DND-41 (cell line): ENCODE data around the gene MAPKBP1.

Source experiments
- ATAC-seq: fragments of 200-7000 bp; cut with Tn5 transposase; 3 replicates; pipeline ENCODE4 v1.9.1; 2021; ENCODE audit warnings: low read depth; ENCODE audit not compliant: insufficient read depth
- DNase-seq: peaks from one replicate; pipeline ENCODE4 v3.0.0-alpha.2; 2020
- H2AFZ ChIP-seq: 2 replicates; pipeline ENCODE4 v1.6.0; 2012; ENCODE audit warnings: low read depth, low read length
- H3K27ac ChIP-seq: 2 replicates; pipeline ENCODE4 v1.5.1; 2012; ENCODE audit warnings: low read length, inconsistent platforms
- H3K27me3 ChIP-seq: fragments of 200-600 bp; sonication (generic); 2 replicates; pipeline ENCODE4 v1.6.0; 2012; ENCODE audit warnings: low read length, mild to moderate bottlenecking, inconsistent platforms; ENCODE audit not compliant: insufficient read depth, poor library complexity
- H3K36me3 ChIP-seq: 2 replicates; pipeline ENCODE4 v1.5.1; 2012; ENCODE audit warnings: low read length, inconsistent platforms; ENCODE audit not compliant: insufficient read depth
- H3K4me1 ChIP-seq: 2 replicates; pipeline ENCODE4 v1.5.1; 2012; ENCODE audit warnings: mild to moderate bottlenecking, low read length; ENCODE audit not compliant: insufficient read depth
- H3K4me2 ChIP-seq: 2 replicates; pipeline ENCODE4 v1.6.0; 2012; ENCODE audit warnings: mild to moderate bottlenecking, moderate library complexity, low read length, inconsistent platforms; ENCODE audit not compliant: insufficient read depth
- H3K4me3 ChIP-seq, 2 experiments: fragments of 200-600 bp in 1 of 2; shearing (Covaris generic) in 1 of 2; 2 replicates each; pipeline ENCODE4 v1.5.1; 2012 to 2016; ENCODE audit warnings: inconsistent platforms in 2 of 2, low read length in 2 of 2, mild to moderate bottlenecking in 2 of 2, low read depth in 1 of 2, moderate library complexity in 1 of 2
- H3K79me2 ChIP-seq: 2 replicates; pipeline ENCODE4 v1.6.0; 2012; ENCODE audit warnings: low read length, inconsistent platforms; ENCODE audit not compliant: insufficient read depth
- H3K9ac ChIP-seq: 2 replicates; pipeline ENCODE4 v1.6.0; 2012; ENCODE audit warnings: low read depth, mild to moderate bottlenecking, inconsistent platforms, low read length, moderate library complexity
- H3K9me3 ChIP-seq: 2 replicates; pipeline ENCODE4 v1.5.1; 2012; ENCODE audit warnings: low read length, moderate library complexity, mild to moderate bottlenecking, inconsistent platforms; ENCODE audit not compliant: insufficient read depth, severe bottlenecking
- H4K20me1 ChIP-seq: 2 replicates; pipeline ENCODE4 v1.6.0; 2012; ENCODE audit warnings: low read length; ENCODE audit not compliant: insufficient read depth
- CTCF ChIP-seq: IDR thresholded peaks from 2 replicates; pipeline ENCODE4 v1.5.1; 2012; ENCODE audit warnings: borderline replicate concordance, low read length, moderate library complexity, mild to moderate bottlenecking; ENCODE audit not compliant: poor library complexity, severe bottlenecking; ENCODE audit errors: extremely low read depth
- EZH2 ChIP-seq: IDR thresholded peaks from 3 replicates; pipeline ENCODE4 v1.6.1; 2012; ENCODE audit warnings: borderline replicate concordance, low read depth, mild to moderate bottlenecking, moderate library complexity, low read length, inconsistent platforms; ENCODE audit not compliant: severe bottlenecking

MAPKBP1 gene

GRCh38 chr15:41841131-41841530 is 66.8 kb downstream of the MAPKBP1 start:
- DNase-seq (no peak), ATAC-seq (no peak)
- TF ChIP-seq CTCF, result no peak
- TF ChIP-seq EZH2, result no peak
- no peaks in the 10 kb centered on the region for H3K27me3 ChIP-seq
- H3K36me3 ChIP-seq, result peaks cover 4% of the 10 kb centered on the region
- no peak overlapping the region for H3K9ac ChIP-seq
- no peak overlapping the region for H2AFZ ChIP-seq
- no peak overlapping the region for H3K4me3 ChIP-seq
- H3K27ac ChIP-seq, result no peak overlapping the region
- no peaks in the 10 kb centered on the region for H4K20me1 ChIP-seq
- H3K4me2 ChIP-seq, result no peak overlapping the region
- H3K4me1 ChIP-seq, result no peaks in the 10 kb centered on the region
- no peaks in the 10 kb centered on the region for H3K9me3 ChIP-seq
- no peaks in the 10 kb centered on the region for H3K79me2 ChIP-seq

GRCh38 chr15:41842229-41842628 is 67.9 kb downstream of the MAPKBP1 start:
- DNase-seq (no peak), ATAC-seq (no peak)
- Histone ChIP-seq H3K27me3 (no peaks in the 10 kb centered on the region), H3K4me3 (no peak overlapping the region), H3K9me3 (no peaks in the 10 kb centered on the region), H3K36me3 (peaks cover 4% of the 10 kb centered on the region), H3K4me2 (no peak overlapping the region), H3K4me1 (no peaks in the 10 kb centered on the region), H3K9ac (no peak overlapping the region), H3K79me2 (no peaks in the 10 kb centered on the region), H3K27ac (no peak overlapping the region), H2AFZ (no peak overlapping the region), H4K20me1 (no peaks in the 10 kb centered on the region)
- TF ChIP-seq CTCF, result no peak
- no peak for TF ChIP-seq EZH2

GRCh38 chr15:41843571-41843970 is 69.3 kb downstream of the MAPKBP1 start:
- no peak overlapping the region for H3K4me3 ChIP-seq
- H4K20me1 ChIP-seq, result no peaks in the 10 kb centered on the region
- H3K9ac ChIP-seq, result no peak overlapping the region
- no peak for DNase-seq
- H3K9me3 ChIP-seq, result no peaks in the 10 kb centered on the region
- no peaks in the 10 kb centered on the region for H3K27me3 ChIP-seq
- H3K79me2 ChIP-seq, result no peaks in the 10 kb centered on the region
- H3K4me2 ChIP-seq, result no peak overlapping the region
- TF ChIP-seq CTCF (no peak), EZH2 (no peak)
- H3K27ac ChIP-seq, result no peak overlapping the region
- H3K36me3 ChIP-seq, result peaks cover 9% of the 10 kb centered on the region
- ATAC-seq, result no peak
- no peak overlapping the region for H2AFZ ChIP-seq
- H3K4me1 ChIP-seq, result no peaks in the 10 kb centered on the region

- H3K79me2 ChIP-seq, result no peaks in the 10 kb centered on the region
- no peak for DNase-seq
- no peak overlapping the region for H3K27ac ChIP-seq
- no peaks in the 10 kb centered on the region for H3K4me1 ChIP-seq
- H3K4me3 ChIP-seq, result no peak overlapping the region
- no peaks in the 10 kb centered on the region for H3K9me3 ChIP-seq
- H3K9ac ChIP-seq, result no peak overlapping the region
- H3K36me3 ChIP-seq, result peaks cover 9% of the 10 kb centered on the region
- H2AFZ ChIP-seq, result no peak overlapping the region
- no peaks in the 10 kb centered on the region for H4K20me1 ChIP-seq
- H3K27me3 ChIP-seq, result no peaks in the 10 kb centered on the region
- no peak overlapping the region for H3K4me2 ChIP-seq
- no peak for ATAC-seq
- TF ChIP-seq EZH2 (no peak), CTCF (no peak)
Observed at GRCh38 chr15:41844814-41845213, 70.5 kb downstream of the MAPKBP1 start.
